ENCODE measurements around the gene CD99L2.

DNA sequence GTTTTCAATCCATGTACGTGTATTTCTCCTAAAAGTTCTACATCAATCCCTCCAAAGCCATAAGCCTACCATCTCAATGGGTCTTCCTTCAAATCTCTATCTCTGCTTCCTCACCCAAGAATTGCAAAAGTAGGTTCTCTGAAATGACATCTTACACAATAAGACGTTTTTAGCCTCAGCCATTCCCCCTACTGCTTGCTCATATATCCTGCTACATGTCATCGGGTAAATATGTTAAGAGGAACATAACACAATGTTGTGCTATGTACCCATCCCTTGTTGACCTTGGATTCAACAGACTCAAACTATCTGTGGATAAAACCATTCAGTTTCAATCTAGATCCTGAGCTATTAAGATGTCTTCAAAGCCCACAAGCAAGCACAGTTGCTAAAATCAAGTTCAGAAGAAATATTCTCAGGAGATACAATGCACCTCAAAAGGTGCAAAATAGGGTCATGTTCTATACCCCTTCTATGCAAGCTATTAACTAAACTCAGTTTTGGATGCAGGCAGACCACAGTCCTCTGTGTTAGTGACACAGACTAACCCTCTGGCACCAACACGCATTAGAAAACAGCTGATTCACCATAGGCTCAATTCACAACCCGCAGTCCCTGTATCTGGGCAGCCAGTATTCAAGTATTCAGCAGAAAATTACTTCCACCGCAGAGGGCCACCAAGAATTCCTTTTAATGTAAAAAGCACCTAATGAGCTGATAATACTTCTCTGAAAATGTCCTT is 56.8 kb downstream of the CD99L2 start:
- TF ChIP-seq, protein P1, sequence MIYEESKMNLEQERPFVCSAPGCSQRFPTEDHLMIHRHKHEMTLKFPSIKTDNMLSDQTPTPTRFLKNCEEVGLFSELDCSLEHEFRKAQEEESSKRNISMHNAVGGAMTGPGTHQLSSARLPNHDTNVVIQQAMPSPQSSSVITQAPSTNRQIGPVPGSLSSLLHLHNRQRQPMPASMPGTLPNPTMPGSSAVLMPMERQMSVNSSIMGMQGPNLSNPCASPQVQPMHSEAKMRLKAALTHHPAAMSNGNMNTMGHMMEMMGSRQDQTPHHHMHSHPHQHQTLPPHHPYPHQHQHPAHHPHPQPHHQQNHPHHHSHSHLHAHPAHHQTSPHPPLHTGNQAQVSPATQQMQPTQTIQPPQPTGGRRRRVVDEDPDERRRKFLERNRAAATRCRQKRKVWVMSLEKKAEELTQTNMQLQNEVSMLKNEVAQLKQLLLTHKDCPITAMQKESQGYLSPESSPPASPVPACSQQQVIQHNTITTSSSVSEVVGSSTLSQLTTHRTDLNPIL (CRISPR knock-in tag; IDR thresholded peaks at IDR 0.05; ENCODE audit: low read depth), result no peak
- TF ChIP-seq, protein P2, sequence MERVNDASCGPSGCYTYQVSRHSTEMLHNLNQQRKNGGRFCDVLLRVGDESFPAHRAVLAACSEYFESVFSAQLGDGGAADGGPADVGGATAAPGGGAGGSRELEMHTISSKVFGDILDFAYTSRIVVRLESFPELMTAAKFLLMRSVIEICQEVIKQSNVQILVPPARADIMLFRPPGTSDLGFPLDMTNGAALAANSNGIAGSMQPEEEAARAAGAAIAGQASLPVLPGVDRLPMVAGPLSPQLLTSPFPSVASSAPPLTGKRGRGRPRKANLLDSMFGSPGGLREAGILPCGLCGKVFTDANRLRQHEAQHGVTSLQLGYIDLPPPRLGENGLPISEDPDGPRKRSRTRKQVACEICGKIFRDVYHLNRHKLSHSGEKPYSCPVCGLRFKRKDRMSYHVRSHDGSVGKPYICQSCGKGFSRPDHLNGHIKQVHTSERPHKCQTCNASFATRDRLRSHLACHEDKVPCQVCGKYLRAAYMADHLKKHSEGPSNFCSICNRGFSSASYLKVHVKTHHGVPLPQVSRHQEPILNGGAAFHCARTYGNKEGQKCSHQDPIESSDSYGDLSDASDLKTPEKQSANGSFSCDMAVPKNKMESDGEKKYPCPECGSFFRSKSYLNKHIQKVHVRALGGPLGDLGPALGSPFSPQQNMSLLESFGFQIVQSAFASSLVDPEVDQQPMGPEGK (CRISPR knock-in tag; IDR thresholded peaks at IDR 0.05; ENCODE audit: borderline replicate concordance), result no peak
